HG03575 (cell line): ENCODE measurements around the gene EPHA8.

ENCODE experiments used
- ATAC-seq: cut with Tn5 transposase; IDR thresholded peaks from one replicate; pipeline ENCODE4 v1.9.1; 2021; ENCODE audit not compliant: unreplicated experiment, insufficient number of reproducible peaks, low FRiP score; ENCODE audit errors: extremely low read depth

Gene EPHA8

DNA sequence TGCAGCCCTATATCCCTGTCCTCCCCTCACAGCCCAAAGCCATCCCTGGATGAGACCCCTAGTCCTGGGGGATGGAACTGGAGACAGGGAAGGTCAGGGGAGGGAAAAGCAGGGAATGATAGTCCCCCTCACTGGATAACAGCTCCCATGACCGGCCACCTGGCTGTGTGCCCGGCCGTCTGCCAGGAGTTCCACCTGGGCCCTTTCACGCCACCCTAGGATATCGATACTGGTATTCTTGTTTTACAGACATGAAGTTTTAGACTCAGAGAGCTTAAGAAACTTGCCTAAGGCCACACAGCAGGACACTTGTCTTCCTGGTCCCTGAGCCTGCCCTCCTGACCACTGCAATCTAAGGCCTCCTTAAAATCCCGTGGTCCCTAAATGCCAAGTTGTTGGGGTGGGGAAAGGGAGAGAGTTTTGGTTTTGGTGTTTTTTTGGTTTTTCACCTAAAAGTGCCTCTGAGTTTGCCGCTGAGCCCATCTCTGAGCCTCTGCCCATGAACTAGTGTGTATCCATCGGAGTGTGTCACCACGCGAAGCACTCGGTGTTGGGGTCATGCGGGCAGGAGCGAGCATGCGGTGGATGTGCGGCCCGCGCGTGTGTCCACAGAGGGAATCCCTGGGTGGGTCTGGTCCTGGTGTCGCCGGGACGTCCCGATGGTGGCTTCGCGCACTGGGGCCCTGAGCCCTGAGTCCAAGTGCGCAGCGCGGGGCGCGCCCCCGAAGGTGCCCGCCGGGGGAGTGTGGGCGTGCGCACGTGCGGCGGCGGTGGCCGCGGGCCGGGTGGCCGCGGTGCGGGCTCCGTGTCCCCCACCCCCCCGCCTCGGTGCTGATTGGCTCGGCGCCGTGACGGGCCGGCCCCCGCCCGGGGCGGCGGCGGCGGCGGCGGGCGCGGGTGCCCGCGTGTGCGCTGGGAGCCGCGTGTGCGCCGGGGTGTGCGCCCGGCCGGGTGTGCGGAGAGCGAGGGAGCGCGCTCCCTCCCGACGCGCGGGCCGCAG lies at the start of gene EPHA8:
Gene EPHA8, plus strand, starts transcription at position 906 of the 1,000 bp plus-strand sequence. CDS start 147 bp downstream, outside the sequence.
- ATAC-seq = no peak

DNA sequence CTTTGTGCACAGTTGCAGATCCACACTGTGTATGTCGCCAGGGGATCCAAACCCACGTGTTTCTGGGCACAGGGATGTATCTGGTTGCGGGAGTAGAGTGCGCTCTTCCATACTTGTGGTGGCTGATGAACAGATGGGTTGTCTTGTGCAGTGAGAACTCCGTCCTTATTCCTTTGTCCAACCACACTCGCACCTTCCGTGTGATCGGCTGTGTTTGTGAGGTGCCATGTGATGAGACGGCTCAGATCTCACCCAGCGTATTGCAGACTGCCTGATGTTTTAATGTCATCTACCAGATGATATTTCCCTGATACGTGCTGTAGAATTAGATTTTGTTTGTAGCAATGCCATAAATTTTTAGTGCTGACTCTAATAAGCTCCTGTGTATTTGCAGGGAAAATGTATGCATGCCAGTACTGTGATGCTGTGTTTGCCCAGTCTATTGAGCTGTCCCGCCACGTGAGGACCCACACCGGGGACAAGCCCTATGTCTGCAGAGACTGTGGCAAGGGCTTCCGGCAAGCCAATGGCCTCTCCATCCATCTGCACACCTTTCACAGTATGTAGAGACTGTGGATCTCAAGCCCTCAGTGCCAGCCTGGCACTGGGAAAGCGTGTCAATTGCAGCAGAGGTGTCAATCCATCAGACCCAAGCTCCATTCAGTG lies 46.2 kb upstream of the EPHA8 start:
- ATAC-seq = no peak

DNA sequence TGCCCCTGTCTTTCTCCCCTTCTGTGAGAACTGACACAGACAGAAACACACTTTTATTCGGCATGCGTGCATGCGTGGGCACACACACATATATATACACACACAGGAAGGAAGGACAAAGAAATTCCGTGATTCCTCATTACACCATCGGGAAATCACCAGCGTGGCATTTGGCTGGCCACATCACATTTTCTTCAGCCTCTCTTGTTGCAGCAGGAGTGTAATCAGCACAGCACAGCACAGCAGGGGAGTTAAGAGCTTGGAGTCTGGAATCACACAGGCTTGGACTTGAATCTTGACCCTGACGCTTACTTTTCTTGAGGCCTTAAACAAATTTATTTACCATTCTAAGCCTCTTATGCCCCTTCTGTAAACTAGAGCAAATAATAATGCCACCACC lies 45.3 kb upstream of the EPHA8 start:
- ATAC-seq = no peak

DNA sequence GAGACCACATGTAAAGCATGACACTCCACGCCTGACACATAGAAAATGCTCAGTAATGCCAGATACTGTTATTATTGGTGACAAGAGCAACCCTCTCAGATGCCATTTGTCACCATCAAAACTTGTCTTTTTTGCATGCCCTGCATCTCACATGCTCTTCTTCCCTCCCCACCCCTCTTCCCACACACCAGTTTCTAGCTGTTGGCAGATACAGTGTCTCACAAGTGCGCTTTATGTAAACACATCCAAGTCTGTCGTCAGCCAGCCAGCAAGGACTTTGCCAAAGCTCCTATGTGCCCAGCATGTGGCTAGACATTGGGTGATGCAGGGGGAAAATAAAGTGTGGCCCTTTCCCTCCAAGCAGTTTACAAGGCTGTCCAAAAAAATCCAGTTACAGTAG lies 44.9 kb upstream of the EPHA8 start:
- no peak for ATAC-seq

DNA sequence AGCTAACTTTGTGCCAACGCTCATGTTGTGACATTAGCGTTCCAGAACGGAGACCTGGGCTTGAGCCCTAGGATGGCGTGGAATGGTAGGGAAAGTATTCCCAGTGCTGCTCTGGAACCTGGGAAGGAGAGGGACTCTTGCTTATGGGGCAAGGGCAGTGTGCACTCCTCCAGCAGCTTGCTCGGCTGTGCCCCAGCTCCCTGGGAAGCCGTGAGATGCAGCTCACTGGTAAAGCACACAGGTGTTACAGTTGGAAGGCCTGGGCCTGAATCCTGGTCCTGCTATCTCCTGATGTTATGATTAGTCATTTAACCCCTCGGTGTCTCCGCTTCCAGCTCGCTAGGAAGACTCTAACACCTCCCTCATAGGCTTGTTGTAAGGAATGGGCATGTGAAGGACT lies 42.4 kb upstream of the EPHA8 start:
- ATAC-seq = no peak

DNA sequence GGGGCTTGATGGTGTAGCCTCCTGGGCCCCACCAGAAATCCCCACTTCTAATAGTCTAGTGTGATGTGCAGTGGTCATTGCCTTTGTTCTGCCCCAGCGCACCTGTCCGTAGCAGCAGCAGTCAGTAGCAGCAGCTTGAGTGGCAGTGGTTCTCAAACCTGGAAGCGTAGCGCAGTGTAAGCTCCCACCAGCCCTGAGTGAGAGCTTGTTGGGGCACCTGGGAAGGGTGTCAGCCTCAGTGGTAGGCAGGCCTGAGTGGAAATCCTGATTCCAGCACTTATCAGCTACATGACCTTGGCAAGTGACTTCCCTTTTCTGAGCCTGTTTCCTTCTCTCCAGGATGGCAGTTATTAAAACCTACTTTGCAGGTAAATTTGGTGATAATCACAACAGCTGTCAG lies 41.6 kb upstream of the EPHA8 start:
- ATAC-seq = no peak

DNA sequence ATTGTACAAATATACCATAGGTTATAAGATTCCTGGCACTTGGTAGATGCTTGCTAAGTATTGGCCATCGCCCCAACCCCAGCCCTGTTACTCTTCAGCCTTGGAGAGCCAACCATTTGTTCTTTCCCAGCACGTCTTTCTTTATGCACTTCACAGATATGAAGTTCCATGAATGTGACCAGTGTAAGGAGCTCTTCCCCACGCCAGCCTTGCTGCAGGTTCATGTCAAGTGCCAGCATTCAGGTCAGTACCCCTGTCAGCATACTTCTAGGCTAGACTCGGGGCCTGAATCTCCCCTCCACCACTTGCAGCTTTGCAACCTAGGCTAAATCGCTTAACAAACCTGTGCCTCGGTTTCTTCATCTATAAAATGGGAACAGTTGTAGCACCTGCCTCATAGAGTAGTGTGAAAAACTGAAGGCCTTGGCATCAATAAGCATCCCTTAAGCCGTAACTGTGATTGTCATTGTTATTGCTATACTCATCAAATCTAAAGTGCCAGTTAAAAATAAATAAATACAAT lies 41.0 kb upstream of the EPHA8 start:
- no peak for ATAC-seq

DNA sequence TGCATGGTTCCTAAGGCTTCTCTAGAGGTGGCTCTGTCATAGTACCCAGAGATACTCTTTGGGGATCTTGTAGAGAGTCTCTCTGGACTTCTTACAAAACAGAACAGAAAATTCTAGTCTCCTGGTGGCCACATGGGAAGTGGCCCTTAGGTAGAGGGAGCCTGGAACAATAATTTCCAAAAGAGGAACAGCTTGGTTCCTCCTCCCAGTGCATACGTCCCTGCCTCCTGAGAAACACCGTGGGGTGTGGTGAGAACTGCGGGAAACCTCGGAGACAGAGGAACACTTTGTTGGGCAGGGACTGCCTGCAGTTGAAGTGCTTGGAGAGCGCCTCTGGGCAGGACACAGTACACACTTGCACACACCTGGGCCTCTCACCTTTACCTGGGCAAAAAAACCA lies 38.8 kb upstream of the EPHA8 start:
- no peak for ATAC-seq

DNA sequence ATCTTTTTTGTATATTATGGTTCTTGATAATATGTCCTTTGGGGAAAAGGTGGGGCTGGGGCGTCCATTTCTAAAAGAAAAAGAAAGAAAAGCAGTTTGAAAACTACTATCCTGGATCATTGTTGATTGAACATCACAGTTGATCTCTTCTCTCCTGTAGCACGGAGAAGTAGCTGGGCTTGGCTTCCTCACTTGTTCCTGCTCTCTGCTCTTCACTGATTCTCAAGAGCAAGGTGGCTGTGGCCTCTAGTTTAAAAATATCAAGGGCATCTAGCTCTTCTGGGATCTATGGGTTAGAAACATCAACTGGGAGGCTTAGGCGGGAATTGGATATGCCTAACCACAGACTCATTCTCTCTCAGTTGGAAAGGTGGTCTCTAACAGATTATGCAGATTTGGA lies 38.1 kb upstream of the EPHA8 start:
- no peak for ATAC-seq

DNA sequence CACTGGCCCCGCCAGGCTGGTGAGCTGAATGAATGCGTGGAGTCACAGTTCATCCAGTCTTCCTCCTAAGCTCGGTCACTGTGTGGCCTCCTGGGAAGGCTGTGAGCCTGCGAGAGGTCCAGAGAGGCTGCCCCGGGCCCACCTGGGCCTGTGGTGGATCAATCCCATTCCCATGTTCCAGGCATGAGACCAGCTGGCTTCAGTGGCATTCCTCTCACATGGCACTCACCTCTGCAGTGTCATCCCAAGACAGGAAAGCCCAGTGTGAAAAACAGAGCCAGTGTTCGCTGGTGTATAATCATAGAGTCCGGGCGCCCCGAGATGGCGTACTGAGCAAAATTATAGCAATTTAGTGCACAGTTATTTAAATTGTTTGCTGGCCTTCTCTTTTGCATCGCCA lies 37.6 kb upstream of the EPHA8 start:
- ATAC-seq = no peak

DNA sequence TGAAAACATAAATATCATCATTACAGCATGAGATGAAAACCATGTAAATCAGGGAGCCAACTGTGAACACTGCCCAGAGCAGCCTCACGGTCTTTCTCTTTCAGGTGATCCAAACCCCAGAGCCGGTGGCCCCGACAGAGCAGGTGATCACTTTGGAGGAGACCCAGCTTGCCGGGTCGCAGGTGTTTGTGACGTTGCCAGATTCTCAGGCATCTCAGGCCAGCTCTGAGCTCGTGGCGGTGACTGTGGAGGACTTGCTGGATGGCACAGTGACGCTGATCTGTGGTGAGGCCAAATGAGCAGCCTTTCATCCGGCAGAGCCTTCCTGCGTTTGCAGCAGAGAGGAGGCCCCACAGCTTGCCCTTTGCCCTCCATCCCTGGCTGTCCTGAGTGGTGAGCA lies 37.2 kb upstream of the EPHA8 start:
- no peak for ATAC-seq

DNA sequence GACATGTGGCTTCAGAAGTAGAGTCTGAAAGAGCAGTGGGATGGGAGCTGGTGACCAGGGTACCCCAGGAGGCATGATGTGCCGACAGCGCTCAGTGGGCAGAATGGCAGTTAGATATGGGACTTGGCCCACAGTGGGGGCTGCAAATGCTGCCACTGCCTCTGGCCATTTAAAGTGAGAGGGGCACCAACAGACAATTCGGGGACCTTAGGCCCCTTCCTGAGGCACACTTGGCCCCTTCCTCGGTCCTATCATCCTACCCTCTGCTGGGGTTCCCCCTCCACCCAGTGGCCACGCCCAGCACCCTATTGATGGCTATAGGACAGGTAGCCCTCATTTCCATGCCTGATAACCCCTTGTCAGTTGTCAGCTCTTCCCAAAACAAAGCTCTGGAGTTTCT lies 36.6 kb upstream of the EPHA8 start:
- ATAC-seq = no peak

DNA sequence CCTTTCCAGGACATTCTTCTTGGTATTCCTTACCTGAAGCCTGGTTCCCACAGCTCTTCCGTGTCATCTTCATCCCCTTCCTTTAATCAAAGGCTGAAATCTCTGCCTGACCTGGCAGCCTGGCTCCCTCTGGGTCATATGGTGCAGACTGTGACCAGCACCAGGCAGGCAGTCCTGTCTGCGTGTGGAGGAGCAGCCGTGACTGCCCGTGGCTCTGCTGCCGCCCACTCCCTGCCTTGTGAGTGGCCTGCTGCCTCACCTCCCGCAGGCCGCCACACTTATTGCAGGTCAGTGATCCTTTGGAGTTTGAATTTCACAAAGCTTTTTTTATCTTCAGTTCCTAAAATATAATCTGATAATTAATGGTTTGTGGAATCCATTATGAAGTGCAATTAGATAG lies 36.2 kb upstream of the EPHA8 start:
- ATAC-seq = no peak

DNA sequence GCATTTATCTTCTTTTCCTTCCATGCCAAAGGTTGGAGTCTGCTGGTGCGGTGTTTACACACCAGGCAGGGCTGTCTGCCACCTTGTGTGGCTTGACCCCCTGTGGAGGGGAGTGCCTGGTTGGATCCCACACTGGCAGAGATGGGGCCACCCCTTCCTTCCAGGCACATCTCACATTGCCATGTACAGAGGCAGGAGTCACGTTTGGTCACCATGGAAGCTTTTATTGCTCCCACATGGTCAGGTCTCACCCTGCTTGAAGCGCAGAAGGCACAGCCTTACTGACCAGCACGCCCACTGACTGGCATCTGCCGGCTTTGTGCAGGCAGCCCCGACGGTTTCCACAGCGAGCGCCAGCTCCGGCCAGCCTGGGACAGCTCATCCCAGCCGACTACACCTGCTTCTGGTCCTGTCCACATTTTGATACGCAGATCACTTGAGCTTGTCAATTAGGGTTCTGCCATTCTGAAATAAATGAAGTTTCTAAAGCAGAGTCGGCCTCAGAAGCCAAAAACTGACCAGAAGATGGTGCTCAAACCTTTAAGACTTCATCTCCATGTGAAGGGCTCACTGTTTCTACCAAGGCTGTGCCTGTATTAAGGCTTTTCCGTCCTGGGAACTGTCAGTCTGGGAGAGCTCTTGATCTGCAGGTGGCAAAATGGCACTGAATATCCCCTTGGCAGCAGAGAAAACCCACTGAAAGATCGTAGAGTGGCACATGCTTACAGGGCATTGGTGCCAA lies 35.6 kb upstream of the EPHA8 start:
- no peak for ATAC-seq

DNA sequence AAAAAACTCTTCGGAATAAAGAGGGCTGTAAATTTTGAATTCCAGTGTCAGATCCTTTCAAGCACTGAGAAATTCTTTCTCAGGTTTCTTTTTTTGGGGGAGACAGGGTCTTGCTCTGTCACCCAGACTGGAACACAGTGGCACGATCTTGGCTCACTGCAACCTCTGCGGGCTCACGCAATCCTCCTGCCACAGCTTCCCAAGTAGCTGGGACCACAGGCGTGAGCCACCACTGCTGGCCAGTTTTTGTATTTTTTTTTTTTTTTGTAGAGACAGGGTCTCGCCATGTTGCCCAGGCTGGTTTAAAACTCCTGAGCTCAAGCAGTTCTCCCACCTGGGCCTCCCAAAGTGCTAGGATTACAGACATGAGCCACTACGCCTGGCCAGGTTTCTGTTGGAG lies 34.8 kb upstream of the EPHA8 start:
- ATAC-seq = no peak

DNA sequence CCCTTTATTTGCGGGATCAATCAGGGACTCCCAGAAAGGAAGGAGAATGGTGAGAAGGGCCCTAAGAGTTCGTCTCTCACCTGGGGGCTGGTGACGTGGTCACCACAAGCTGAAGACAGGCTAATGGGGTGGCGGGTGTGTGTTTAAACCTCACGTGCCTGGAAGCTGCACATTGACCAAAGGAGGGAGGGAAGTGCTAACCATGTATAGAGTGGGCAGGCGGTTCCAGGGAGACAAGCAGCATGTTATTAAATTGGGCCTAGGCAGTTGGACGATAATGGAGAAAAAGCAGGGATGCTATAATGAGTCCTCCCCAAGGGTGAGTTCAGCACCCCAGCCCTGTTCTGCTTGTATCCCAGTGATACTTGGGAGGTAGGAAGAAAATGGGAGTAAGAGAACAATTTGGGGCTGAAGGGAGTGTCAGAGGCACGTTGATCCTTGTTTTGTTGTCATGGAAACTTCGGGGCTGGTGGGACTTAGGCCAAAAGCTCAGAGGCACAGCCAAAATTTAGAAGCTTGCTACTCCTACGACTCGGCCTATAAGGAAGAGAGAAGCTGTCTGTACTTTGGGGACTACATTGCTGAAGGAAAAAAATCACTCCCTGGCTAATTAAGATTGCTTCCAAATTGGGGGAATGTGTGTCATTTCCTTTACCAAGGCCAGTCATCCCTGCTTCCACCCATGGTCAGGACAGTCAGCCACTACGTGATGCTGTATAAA lies 33.2 kb upstream of the EPHA8 start:
- ATAC-seq = no peak

DNA sequence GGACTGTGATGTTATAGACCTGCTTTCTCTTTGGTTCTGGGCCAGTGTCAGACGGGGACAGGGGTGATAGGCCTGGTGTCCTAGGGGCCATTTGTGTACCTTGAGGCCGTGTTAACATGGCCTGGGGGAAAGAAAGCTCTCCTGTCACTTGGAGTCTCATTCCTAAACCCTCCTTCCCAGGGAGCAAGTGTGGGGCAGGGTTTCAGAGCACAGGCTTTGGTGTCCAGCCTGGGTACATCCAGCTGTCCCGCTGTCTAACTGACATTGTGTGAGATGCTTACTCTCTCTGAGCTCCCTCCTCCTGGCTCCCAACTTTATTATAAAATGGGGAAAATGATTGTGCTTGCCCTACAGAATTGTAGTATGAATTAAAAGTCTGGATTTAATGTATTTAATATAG lies 32.6 kb upstream of the EPHA8 start:
- ATAC-seq = no peak

DNA sequence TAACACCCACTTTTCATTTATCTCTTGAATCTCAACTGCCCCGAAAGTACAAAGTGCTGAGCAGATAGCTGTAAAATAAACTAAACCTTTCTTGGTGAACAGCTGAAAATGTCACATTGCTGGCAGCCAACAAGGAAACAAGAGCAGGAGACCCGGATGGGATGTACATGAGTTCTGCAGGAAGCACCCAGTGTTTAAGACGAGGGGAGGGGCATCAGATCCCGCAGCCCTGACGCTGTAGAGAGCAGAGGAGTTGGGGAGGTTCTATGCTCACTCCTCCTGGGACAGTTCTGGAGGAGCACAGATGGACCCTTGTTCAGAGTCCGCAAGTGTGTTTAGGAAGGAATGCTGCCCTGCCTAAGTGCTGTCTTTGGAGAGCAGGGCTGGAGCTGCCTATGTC lies 32.0 kb upstream of the EPHA8 start:
- no peak for ATAC-seq
